HepG2 (cell line): Measurements from ENCODE around the gene ZNF678. TPM values are rescaled to one million over a fixed set of nuclear protein-coding genes. Genes with fewer than 3 reads are reported as not detected.

ENCODE experiments used
- ATAC-seq: fragments of 200-7000 bp; cut with Tn5 transposase; 3 replicates; pipeline ENCODE4 v1.9.1; 2020; ENCODE audit warnings: mild to moderate bottlenecking, moderate library complexity
- BruUV-seq: library from RNA; stranded (reverse); fragments of 400-500 nt; replicated peaks from 2 replicates; lab custom pipeline; 2021; lab: Mats Ljungman, UMichigan
- CTCF ChIA-PET: fragments of 300-600 bp; formaldehyde crosslinking; extraction: SDS; loops from one replicate; lab custom pipeline; 2021; ENCODE audit warnings: low total read pairs, inconsistent platforms, low intra/inter-chr PET ratio; lab: Yijun Ruan, JAX
- POLR2A ChIA-PET: fragments of 350-600 bp; sonication (Branson Sonifier 250); formaldehyde crosslinking; loops from one replicate; lab custom pipeline; 2020; ENCODE audit warnings: antibody characterized with exemption, inconsistent platforms; lab: Yijun Ruan, JAX
- DNase-seq: peaks from one replicate; pipeline ENCODE4 v3.0.0-alpha.2; 2015; ENCODE audit warnings: low spot score
- FAIRE-seq: peaks from 3 replicates; lab custom pipeline; 2011; peaks lifted over from hg19 to GRCh38; lab: Jason Lieb, UNC
- H2AFZ ChIP-seq: one replicate; pipeline ENCODE4 v1.6.1; 2011; ENCODE audit warnings: low read length, inconsistent platforms
- H3K27ac ChIP-seq: fragments of 300-600 bp; 3 replicates; pipeline ENCODE4 v1.8.0; 2011; ENCODE audit warnings: mixed run types, mild to moderate bottlenecking, mixed read lengths, low read length, inconsistent platforms; ENCODE audit not compliant: insufficient read depth; ENCODE audit errors: extremely low read length
- H3K27me3 ChIP-seq, 2 experiments: fragments of 200-600 bp in 1 of 2; 2 replicates in 1 of 2; 3 replicates in 1 of 2; pipeline versions ENCODE4 v1.6.0 to v1.8.0; 2011; ENCODE audit warnings: low read length in 2 of 2, mild to moderate bottlenecking in 2 of 2, moderate library complexity in 2 of 2, inconsistent platforms in 1 of 2; ENCODE audit not compliant: insufficient read depth in 2 of 2, control insufficient read depth in 1 of 2
- H3K36me3 ChIP-seq, 2 experiments: fragments of 200-600 bp in 1 of 2; replicated peaks in 1 of 2; 2 replicates in 1 of 2; 3 replicates in 1 of 2; pipeline versions ENCODE4 v1.5.1 to v1.8.0; 2011; ENCODE audit warnings: low read length in 2 of 2, inconsistent platforms in 1 of 2; ENCODE audit not compliant: insufficient read depth in 2 of 2, control insufficient read depth in 1 of 2
- H3K4me1 ChIP-seq: 2 replicates; pipeline ENCODE4 v1.5.1; 2012; ENCODE audit warnings: low read length, inconsistent platforms; ENCODE audit not compliant: insufficient read depth
- H3K4me2 ChIP-seq: 2 replicates; pipeline ENCODE4 v1.6.0; 2011; ENCODE audit warnings: low read depth, low read length, inconsistent platforms
- H3K4me3 ChIP-seq, 3 experiments: fragments of 200-600 bp in 1 of 3; sonication (generic), shearing (Covaris generic) in 1 of 3; replicated peaks in 1 of 3; 2 replicates each; pipeline ENCODE4 v1.5.1; 2011 to 2016; ENCODE audit warnings: low read length in 3 of 3, inconsistent platforms in 2 of 3, low read depth in 2 of 3, mild to moderate bottlenecking in 2 of 3, control low read depth in 1 of 3, mixed read lengths in 1 of 3; ENCODE audit not compliant: insufficient read depth in 1 of 3
- H3K79me2 ChIP-seq: one replicate; pipeline ENCODE4 v1.6.1; 2011; ENCODE audit warnings: low read length, inconsistent platforms; ENCODE audit not compliant: insufficient read depth
- H3K9ac ChIP-seq: 2 replicates; pipeline ENCODE4 v1.6.0; 2011; ENCODE audit warnings: mild to moderate bottlenecking, low read depth, low read length, inconsistent platforms; ENCODE audit not compliant: insufficient read depth
- H3K9me3 ChIP-seq: 2 replicates; pipeline ENCODE4 v1.5.1; 2012; ENCODE audit warnings: mild to moderate bottlenecking, low read length
- H4K20me1 ChIP-seq: 2 replicates; pipeline ENCODE4 v1.6.0; 2011; ENCODE audit warnings: inconsistent platforms, mild to moderate bottlenecking, low read length, moderate library complexity; ENCODE audit not compliant: insufficient read depth
- NKX3-1 ChIP-seq: sonication (generic); formaldehyde crosslinking; IDR thresholded peaks from 2 replicates; pipeline ENCODE4 v1.5.0; 2020; ENCODE audit warnings: missing genetic modification reagents
- TP53 ChIP-seq: sonication (generic); formaldehyde crosslinking; conservative IDR thresholded peaks from 2 replicates; pipeline ENCODE4 v1.4.0; 2020; ENCODE audit warnings: missing genetic modification reagents
- ZNF567 ChIP-seq: sonication (generic); formaldehyde crosslinking; IDR thresholded peaks from 2 replicates; pipeline ENCODE4 v1.8.1; 2023; ENCODE audit warnings: mild to moderate bottlenecking, missing genetic modification reagents, borderline replicate concordance
- ZNF614 ChIP-seq: IDR thresholded peaks from 2 replicates; pipeline ENCODE4 v1.6.1; 2018; ENCODE audit warnings: missing biosample characterization, missing genetic modification reagents, inconsistent platforms, borderline replicate concordance
- ZNF773 ChIP-seq: sonication (generic); formaldehyde crosslinking; IDR thresholded peaks from 2 replicates; pipeline ENCODE4 v1.4.0; 2020; ENCODE audit warnings: missing genetic modification reagents, borderline replicate concordance
- WGBS: methylation state at CpG from one replicate; pipeline ENCODE4 v1.1.6; 2017; ENCODE audit warnings: low lambda C conversion rate; 5-methylcytosine and 5-hydroxymethylcytosine counted together
- in situ Hi-C: cut with HindIII; loops from 2 replicates; pipeline ENCODE4 v1.10.0; 2017; ENCODE audit warnings: low pct_unique_long_range_greater_than_20kb; ENCODE audit not compliant: extremely low pct_ligation_motif_present
- intact Hi-C: fragments of 100-400 bp; cut with micrococcal nuclease; formaldehyde crosslinking; loops from one replicate; pipeline ENCODE4 v1.10.0; 2022; ENCODE audit not compliant: unreplicated experiment
- polyA plus RNA-seq, 8 experiments: library from polyadenylated mRNA; depleted of rRNA in 3 of 8; stranded (reverse) in 7 of 8; unstranded in 1 of 8; fragments of >200 nt; fragmentation: Illumina TruSeq in 4 of 8; extraction: Trizol in 4 of 8; gene quantifications; 2 replicates each; pipeline versions ENCODE4 v1.2.1 to v1.2.3, GENCODE V29; 2011 to 2016; ENCODE audit warnings: low read depth in 4 of 8, missing spikeins in 1 of 8, mixed read lengths in 1 of 8; ENCODE audit not compliant: insufficient read depth in 1 of 8
- total RNA-seq, 5 experiments: library from RNA; depleted of rRNA; stranded (reverse); fragments of >200 nt; fragmentation: Illumina TruSeq; extraction: Trizol; gene quantifications; 2 replicates each; pipeline ENCODE4 v1.2.3, GENCODE V29; 2016; ENCODE audit warnings: low read depth in 1 of 5
- TF ChIP-seq, protein P1 (sequence below): sonication (generic); formaldehyde crosslinking; IDR thresholded peaks from 2 replicates; pipeline ENCODE4 v1.4.0; 2020; ENCODE audit warnings: mild to moderate bottlenecking, missing genetic modification reagents

The ZNF678 gene
- total and polyA plus RNA-seq, 2 of the 13 experiments (the other 11 are each of a cell fraction or from before 2014, with no cell fraction given) = 2.0 to 7.6 TPM

DNA sequence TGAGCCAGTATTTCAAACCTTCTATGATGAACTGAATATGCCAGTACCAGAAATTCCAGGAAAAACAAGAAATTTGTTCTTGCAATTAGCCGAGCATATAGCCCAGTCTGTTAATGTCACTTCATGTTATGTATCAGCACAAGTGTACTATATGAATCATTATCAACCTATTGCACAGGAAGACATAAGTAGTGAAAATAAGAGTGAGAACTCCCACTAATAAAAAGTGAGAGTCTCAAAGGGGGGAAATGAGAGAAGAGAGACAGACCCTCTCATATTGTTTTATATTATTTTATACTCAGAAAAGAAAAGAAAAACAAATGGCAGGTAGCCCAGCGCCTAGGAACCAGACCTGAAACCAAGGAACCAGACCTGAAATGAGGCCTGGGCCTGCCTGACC is 155.6 kb downstream of the ZNF678 start (continued):
- TF ChIP-seq, protein P1, sequence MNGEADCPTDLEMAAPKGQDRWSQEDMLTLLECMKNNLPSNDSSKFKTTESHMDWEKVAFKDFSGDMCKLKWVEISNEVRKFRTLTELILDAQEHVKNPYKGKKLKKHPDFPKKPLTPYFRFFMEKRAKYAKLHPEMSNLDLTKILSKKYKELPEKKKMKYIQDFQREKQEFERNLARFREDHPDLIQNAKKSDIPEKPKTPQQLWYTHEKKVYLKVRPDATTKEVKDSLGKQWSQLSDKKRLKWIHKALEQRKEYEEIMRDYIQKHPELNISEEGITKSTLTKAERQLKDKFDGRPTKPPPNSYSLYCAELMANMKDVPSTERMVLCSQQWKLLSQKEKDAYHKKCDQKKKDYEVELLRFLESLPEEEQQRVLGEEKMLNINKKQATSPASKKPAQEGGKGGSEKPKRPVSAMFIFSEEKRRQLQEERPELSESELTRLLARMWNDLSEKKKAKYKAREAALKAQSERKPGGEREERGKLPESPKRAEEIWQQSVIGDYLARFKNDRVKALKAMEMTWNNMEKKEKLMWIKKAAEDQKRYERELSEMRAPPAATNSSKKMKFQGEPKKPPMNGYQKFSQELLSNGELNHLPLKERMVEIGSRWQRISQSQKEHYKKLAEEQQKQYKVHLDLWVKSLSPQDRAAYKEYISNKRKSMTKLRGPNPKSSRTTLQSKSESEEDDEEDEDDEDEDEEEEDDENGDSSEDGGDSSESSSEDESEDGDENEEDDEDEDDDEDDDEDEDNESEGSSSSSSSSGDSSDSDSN = no peak
- TF ChIP-seq ZNF614 (CRISPR knock-in tag) = no peak
- TF ChIP-seq ZNF773 (CRISPR knock-in tag) = no peak
- TF ChIP-seq, all 625 proteins: peak for 0

DNA sequence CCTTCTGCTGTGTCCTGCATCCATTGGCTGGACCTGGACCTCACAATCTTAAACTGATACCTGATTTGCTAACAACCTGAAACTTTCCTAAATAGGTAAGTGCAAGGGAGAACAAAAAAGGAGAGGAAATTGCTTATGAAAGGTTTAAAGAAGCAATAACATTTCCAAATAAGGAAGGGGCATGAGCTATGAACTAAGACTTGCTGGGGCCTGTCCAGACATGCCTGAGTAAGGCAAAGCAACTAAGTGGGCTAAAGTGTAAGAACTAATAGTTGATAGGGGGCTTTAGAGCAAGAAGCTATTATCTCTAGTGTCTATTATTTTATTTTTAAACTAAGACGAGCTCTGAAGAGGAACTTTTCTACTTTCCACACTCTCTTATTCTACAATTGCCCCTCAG is 160.1 kb downstream of the ZNF678 start:
- Histone ChIP-seq H3K4me1 (peaks cover 8% of the 10 kb centered on the region), H3K4me2 (no peak overlapping the region), H3K36me3 (no peaks in the 10 kb centered on the region), H3K79me2 (no peaks in the 10 kb centered on the region), H3K9ac (no peak overlapping the region), H3K9me3 (peaks cover 19% of the 10 kb centered on the region), H3K27ac (no peak overlapping the region), H3K4me3 (no peak overlapping the region)
- POLR2A ChIA-PET = no interaction called here
- CTCF ChIA-PET = no interaction called here
- no TSS peak for BruUV-seq
- in situ Hi-C loops = no loop called here
- FAIRE-seq = no peak
- intact Hi-C loops = no loop called here
- no peak for TF ChIP-seq NKX3-1 (CRISPR knock-in tag)
- no peak for TF ChIP-seq ZNF567 (CRISPR knock-in tag)
- TF ChIP-seq TP53 (CRISPR knock-in tag) = peak; percentile 91
- TF ChIP-seq, all 625 proteins: peak for 1
- ATAC-seq (no peak), DNase-seq (no peak)
- H3K27me3 ChIP-seq = no peaks in the 10 kb centered on the region; a peak in 1 of 5 replicates
- no peak overlapping the region for H2AFZ ChIP-seq
- no peaks in the 10 kb centered on the region for H4K20me1 ChIP-seq
- WGBS = 78% methylated on average over 1 of the region's 1 CpG
